ENCODE data around the gene XXYLT1.

XXYLT1 gene

DNA sequence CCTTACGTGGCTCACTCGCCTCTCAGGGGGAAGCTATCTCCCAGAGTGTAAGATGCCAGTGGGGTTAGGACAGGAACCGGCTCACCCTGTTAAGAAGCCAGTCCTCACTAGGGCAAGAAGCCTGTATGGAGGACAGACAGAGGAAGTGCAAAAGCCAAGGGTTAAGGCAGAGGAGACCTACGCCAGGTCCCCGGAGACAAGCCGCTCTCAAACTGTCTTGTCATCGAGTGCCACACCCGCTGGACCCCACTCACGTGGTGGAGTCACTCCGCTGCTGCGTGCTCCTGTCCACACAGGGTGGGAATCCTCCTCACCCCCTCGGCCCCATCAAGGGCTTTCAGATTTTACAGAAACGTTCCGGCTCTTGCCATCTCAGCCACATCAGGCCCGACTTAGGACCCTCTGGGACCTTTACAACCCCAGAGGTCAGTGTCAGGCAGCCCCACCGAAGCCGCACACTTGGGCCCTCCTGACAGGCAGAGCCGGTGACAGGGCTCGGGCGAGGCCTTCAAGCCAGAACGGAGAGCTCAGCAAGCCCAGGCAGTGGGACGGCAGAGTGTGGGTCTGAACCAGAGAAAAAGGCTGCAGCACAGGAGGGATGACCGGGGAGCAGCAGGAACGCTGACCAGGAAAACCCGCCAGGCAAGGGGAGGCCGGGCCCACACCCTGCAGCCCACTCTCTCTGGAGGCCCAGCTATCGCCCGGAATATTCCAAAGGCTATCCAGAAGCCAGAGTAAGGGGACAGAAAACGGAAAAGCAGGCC, 61.7 kb downstream of the XXYLT1 start:
- Histone ChIP-seq H3K4me3 (ENCODE audit: insufficient read length, low read depth) (no peak overlapping the region), H3K36me3 (ENCODE audit: insufficient read depth, insufficient read length, low read length) (peaks cover 5% of the 10 kb centered on the region), H3K9ac (ENCODE audit: insufficient read length, low read depth) (no peak overlapping the region), H3K9me3 (ENCODE audit: insufficient read depth, low read length) (peaks cover 6% of the 10 kb centered on the region; the same call in 1 of the 2 replicates), H3K27me3 (ENCODE audit: insufficient read depth, insufficient read length) (no peaks in the 10 kb centered on the region), H3K4me1 (ENCODE audit: insufficient read depth, insufficient read length) (peaks cover 17% of the 10 kb centered on the region)
- TF ChIP-seq SUZ12 (IDR thresholded peaks at IDR 0.05; ENCODE audit: extremely low read depth, insufficient read depth, insufficient read length) (no peak), ZNF274 (IDR thresholded peaks at IDR 0.05; ENCODE audit: low read depth, low read length) (no peak), YY1 (IDR thresholded peaks at IDR 0.05; ENCODE audit: insufficient read depth, insufficient read length) (no peak)
- no peak for DNase-seq (ENCODE audit: low read depth, low spot score)

DNA sequence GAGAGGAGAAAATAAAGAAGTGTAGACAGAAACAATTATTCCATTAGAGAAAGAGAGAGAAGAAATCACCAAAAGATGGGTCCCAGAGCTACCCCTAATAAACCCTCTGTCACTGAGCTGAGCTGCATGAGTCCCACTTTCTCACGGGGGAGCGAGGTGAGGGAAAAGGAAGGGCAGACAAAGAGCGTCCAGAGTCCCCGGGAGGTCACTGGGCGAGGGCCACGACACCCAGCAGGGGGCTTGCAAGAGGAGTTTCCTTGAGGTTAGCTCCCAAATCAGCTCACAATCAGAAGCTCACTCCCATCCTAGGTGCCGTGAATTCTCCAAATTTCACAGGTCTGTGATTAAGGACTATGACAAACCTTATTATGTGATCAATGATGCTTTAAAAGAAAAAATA, 62.3 kb downstream of the XXYLT1 start:
- Histone ChIP-seq H3K27me3 (ENCODE audit: insufficient read depth, insufficient read length) (no peaks in the 10 kb centered on the region), H3K9me3 (ENCODE audit: insufficient read depth, low read length) (peaks cover 6% of the 10 kb centered on the region; the same call in 1 of the 2 replicates), H3K4me3 (ENCODE audit: insufficient read length, low read depth) (no peak overlapping the region), H3K36me3 (ENCODE audit: insufficient read depth, insufficient read length, low read length) (peaks cover 5% of the 10 kb centered on the region), H3K4me1 (ENCODE audit: insufficient read depth, insufficient read length) (peaks cover 15% of the 10 kb centered on the region), H3K9ac (ENCODE audit: insufficient read length, low read depth) (no peak overlapping the region)
- DNase-seq (ENCODE audit: low read depth, low spot score), result no peak
- TF ChIP-seq ZNF274 (IDR thresholded peaks at IDR 0.05; ENCODE audit: low read depth, low read length) (no peak), YY1 (IDR thresholded peaks at IDR 0.05; ENCODE audit: insufficient read depth, insufficient read length) (no peak), SUZ12 (IDR thresholded peaks at IDR 0.05; ENCODE audit: extremely low read depth, insufficient read depth, insufficient read length) (no peak)

- H3K4me3 ChIP-seq (ENCODE audit: insufficient read length, low read depth), result no peak overlapping the region
- peaks cover 17% of the 10 kb centered on the region for H3K4me1 ChIP-seq (ENCODE audit: insufficient read depth, insufficient read length)
- DNase-seq (ENCODE audit: low read depth, low spot score), result no peak
- H3K27me3 ChIP-seq (ENCODE audit: insufficient read depth, insufficient read length), result no peaks in the 10 kb centered on the region
- TF ChIP-seq ZNF274 (IDR thresholded peaks at IDR 0.05; ENCODE audit: low read depth, low read length), result no peak
- no peak for TF ChIP-seq YY1 (IDR thresholded peaks at IDR 0.05; ENCODE audit: insufficient read depth, insufficient read length)
- TF ChIP-seq SUZ12 (IDR thresholded peaks at IDR 0.05; ENCODE audit: extremely low read depth, insufficient read depth, insufficient read length), result no peak
- H3K36me3 ChIP-seq (ENCODE audit: insufficient read depth, insufficient read length, low read length), result peaks cover 5% of the 10 kb centered on the region
- no peak overlapping the region for H3K9ac ChIP-seq (ENCODE audit: insufficient read length, low read depth)
- peaks cover 6% of the 10 kb centered on the region; the same call in 1 of the 2 replicates for H3K9me3 ChIP-seq (ENCODE audit: insufficient read depth, low read length)
Observed at GRCh38 chr3:195208183-195208582, 62.8 kb downstream of the XXYLT1 start.

GRCh38 chr3:195207731-195208130, 63.2 kb downstream of the XXYLT1 start:
- TF ChIP-seq SUZ12 (IDR thresholded peaks at IDR 0.05; ENCODE audit: extremely low read depth, insufficient read depth, insufficient read length) (no peak), ZNF274 (IDR thresholded peaks at IDR 0.05; ENCODE audit: low read depth, low read length) (no peak), YY1 (IDR thresholded peaks at IDR 0.05; ENCODE audit: insufficient read depth, insufficient read length) (no peak)
- Histone ChIP-seq H3K36me3 (ENCODE audit: insufficient read depth, insufficient read length, low read length) (peaks cover 4% of the 10 kb centered on the region), H3K27me3 (ENCODE audit: insufficient read depth, insufficient read length) (no peaks in the 10 kb centered on the region), H3K4me1 (ENCODE audit: insufficient read depth, insufficient read length) (peaks cover 17% of the 10 kb centered on the region), H3K4me3 (ENCODE audit: insufficient read length, low read depth) (no peak overlapping the region), H3K9ac (ENCODE audit: insufficient read length, low read depth) (no peak overlapping the region), H3K9me3 (ENCODE audit: insufficient read depth, low read length) (peaks cover 6% of the 10 kb centered on the region; the same call in 1 of the 2 replicates)
- no peak for DNase-seq (ENCODE audit: low read depth, low spot score)

DNA sequence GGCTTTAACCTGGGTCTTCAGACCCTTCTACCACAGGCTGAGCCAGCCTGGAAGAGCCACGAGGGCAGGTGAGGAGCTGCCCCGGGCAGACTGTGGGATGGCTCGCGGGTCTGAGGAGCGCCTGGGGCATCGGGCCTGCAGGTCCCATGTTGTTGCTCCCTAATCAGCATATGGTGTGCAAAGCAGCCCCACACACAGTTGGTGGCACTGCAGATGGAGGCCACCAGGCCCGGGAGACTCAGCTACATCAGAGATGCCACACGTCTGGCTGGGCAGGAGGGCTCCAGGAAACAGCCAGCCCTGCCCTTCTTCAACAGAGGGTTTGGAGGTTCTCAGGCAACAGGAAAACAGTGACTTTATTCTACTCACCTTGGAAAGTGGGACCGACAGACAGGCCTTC, 63.9 kb downstream of the XXYLT1 start:
- no peak for TF ChIP-seq YY1 (IDR thresholded peaks at IDR 0.05; ENCODE audit: insufficient read depth, insufficient read length)
- no peak for TF ChIP-seq ZNF274 (IDR thresholded peaks at IDR 0.05; ENCODE audit: low read depth, low read length)
- no peak for TF ChIP-seq SUZ12 (IDR thresholded peaks at IDR 0.05; ENCODE audit: extremely low read depth, insufficient read depth, insufficient read length)
- H3K9ac ChIP-seq (ENCODE audit: insufficient read length, low read depth), result no peak overlapping the region
- H3K9me3 ChIP-seq (ENCODE audit: insufficient read depth, low read length), result peaks cover 6% of the 10 kb centered on the region; the same call in 1 of the 2 replicates
- H3K36me3 ChIP-seq (ENCODE audit: insufficient read depth, insufficient read length, low read length), result no peaks in the 10 kb centered on the region
- H3K4me1 ChIP-seq (ENCODE audit: insufficient read depth, insufficient read length), result peaks cover 13% of the 10 kb centered on the region
- no peak overlapping the region for H3K4me3 ChIP-seq (ENCODE audit: insufficient read length, low read depth)
- DNase-seq (ENCODE audit: low read depth, low spot score), result no peak
- H3K27me3 ChIP-seq (ENCODE audit: insufficient read depth, insufficient read length), result no peaks in the 10 kb centered on the region

DNA sequence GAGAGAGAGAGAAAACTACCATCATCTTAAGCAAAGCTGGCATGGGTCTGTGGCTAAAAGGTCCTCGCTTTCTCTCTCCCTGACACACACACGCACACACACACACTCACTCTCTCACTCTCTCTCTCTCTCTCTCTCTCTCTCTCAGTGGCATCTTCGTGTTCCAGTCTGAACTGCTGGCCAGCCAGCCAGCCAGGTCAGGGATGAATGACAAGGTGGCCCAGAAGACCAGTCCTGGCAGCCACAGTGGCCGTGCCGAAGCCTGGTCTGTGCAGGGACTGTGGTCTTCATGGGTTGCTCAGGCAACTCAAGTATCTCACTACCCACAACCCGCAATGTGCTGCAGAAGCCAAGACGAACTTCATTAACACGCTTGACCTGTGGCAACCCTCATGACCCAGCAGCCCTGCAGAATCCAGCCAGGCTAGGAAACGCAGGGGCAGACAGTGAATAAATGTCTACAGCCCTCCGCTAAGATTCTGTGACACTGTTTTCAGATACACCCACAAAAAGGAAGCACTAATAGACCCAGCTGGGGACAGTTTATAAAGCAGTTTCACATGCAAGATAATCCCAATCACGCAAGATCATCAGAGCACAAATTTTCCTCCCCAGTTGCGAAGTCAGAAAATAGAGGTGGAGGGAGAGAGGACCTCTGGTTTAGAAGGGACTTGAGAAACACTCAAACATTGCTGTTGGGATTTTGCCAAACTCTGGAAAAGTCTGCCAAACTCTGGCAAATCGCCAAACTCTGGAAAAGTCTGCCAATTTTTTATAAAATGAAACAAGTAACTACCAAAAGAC, 66.4 kb downstream of the XXYLT1 start:
- Histone ChIP-seq H3K9me3 (ENCODE audit: insufficient read depth, low read length) (peaks cover 6% of the 10 kb centered on the region; the same call in 1 of the 2 replicates), H3K4me1 (ENCODE audit: insufficient read depth, insufficient read length) (peaks cover 9% of the 10 kb centered on the region), H3K9ac (ENCODE audit: insufficient read length, low read depth) (no peak overlapping the region), H3K4me3 (ENCODE audit: insufficient read length, low read depth) (no peak overlapping the region), H3K36me3 (ENCODE audit: insufficient read depth, insufficient read length, low read length) (peaks cover 7% of the 10 kb centered on the region), H3K27me3 (ENCODE audit: insufficient read depth, insufficient read length) (no peaks in the 10 kb centered on the region)
- no peak for DNase-seq (ENCODE audit: low read depth, low spot score)
- TF ChIP-seq SUZ12 (IDR thresholded peaks at IDR 0.05; ENCODE audit: extremely low read depth, insufficient read depth, insufficient read length), result no peak
- no peak for TF ChIP-seq YY1 (IDR thresholded peaks at IDR 0.05; ENCODE audit: insufficient read depth, insufficient read length)
- TF ChIP-seq ZNF274 (IDR thresholded peaks at IDR 0.05; ENCODE audit: low read depth, low read length), result no peak

GRCh38 chr3:195203606-195204005, 67.4 kb downstream of the XXYLT1 start:
- TF ChIP-seq ZNF274 (IDR thresholded peaks at IDR 0.05; ENCODE audit: low read depth, low read length) (no peak), SUZ12 (IDR thresholded peaks at IDR 0.05; ENCODE audit: extremely low read depth, insufficient read depth, insufficient read length) (no peak), YY1 (IDR thresholded peaks at IDR 0.05; ENCODE audit: insufficient read depth, insufficient read length) (no peak)
- no peak for DNase-seq (ENCODE audit: low read depth, low spot score)
- H3K4me1 ChIP-seq (ENCODE audit: insufficient read depth, insufficient read length), result peaks cover 9% of the 10 kb centered on the region
- H3K9ac ChIP-seq (ENCODE audit: insufficient read length, low read depth), result no peak overlapping the region
- H3K4me3 ChIP-seq (ENCODE audit: insufficient read length, low read depth), result no peak overlapping the region
- no peaks in the 10 kb centered on the region for H3K27me3 ChIP-seq (ENCODE audit: insufficient read depth, insufficient read length)
- peaks cover 6% of the 10 kb centered on the region; the same call in 1 of the 2 replicates for H3K9me3 ChIP-seq (ENCODE audit: insufficient read depth, low read length)
- H3K36me3 ChIP-seq (ENCODE audit: insufficient read depth, insufficient read length, low read length), result peaks cover 8% of the 10 kb centered on the region
